ENCODE data around the gene PRKN. TPM values are rescaled to one million over a fixed set of nuclear protein-coding genes. Genes with fewer than 3 reads are reported as not detected.

The PRKN gene
- total RNA-seq, 2 donors from 2014 or later = 7.6 to 7.9 TPM

DNA sequence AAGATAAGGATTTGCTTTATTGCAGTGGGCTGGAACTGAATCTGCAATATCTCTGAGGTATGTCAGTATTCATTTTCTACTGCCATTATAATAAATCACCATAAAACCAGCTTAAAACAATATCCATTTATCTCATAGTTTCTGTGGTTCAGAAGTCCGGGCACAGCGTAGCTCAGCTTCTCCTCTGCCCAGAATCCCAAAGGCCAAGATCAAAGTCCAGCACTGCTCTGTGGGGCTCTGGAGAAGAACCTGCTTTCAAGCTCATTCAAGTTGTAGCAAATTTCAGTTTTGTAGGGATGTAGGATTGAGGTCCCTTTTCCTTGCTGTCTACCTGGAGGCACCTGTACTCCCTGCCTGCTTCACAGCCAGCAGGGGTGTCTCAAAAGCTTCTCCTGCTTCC, 1113.9 kb downstream of the PRKN start:
- no peak for DNase-seq (ENCODE audit: low spot score)
- intact Hi-C loops (cut with DNase I) = no loop called here

GRCh38 chr6:161608771-161609170, 1118.8 kb downstream of the PRKN start:
- DNase-seq (ENCODE audit: low spot score) = no peak
- intact Hi-C loops (cut with DNase I) = loop anchor here in 1 of 2 donors (10.0 kb wide), 1 partner anchor 194 kb away; no protein-coding TSS in a partner anchor

DNA sequence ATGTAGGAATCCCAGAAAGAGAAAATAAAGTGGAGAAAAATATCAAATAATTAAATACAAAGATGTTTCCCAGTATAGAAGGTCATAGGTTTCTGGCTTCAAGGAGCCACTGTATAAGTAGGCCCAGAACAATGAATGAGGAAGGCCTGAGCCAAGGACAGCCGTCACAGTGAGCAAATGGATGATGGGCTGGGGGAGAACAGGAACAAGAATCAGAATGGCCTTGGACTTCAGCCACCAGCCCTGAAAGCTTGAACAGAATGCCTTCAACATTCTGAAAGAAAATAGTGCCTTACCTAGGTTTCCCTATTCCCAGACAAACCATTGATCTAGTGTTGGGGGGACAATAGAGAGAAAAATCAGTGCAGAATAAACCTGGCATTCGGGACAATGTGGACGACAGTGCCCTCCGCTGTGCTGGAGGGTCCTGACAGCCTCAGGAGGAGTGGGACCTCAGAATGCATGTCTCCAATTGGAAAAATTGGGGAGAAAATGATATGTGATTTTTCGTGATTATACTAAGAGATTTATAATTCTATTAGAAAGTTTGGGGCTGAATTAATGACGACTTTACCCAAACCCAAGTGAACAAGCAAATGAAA, 1119.8 kb downstream of the PRKN start:
- no peak for DNase-seq (ENCODE audit: low spot score)
- intact Hi-C loops (cut with DNase I) = loop anchor here in 1 of 2 donors (10.0 kb wide), 1 partner anchor 193 kb away; no protein-coding TSS in a partner anchor

DNA sequence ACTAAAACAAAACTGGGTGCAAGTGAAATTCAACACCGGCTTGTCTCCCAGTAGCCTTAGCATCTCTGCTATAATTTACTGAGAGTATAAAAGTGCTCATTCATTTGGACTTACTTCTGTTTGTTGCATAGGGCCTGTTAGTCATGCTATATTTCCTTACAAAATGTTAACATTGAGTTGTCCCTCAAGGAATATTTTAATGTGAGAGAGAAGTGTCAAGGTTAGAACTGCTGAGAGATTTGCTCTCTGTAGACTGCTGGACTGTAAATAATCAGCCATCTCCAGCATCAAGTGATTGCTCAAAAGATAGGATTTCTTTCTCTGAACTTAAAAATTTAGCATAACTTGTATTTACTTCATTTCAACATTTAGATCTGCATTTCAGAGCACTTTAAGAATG, 1125.2 kb downstream of the PRKN start:
- intact Hi-C loops (cut with DNase I) = loop anchor here in 1 of 2 donors (10.0 kb wide), 1 partner anchor 188 kb away; no protein-coding TSS in a partner anchor
- DNase-seq (ENCODE audit: low spot score) = no peak

- intact Hi-C loops (cut with DNase I) = no loop called here
- DNase-seq (ENCODE audit: low spot score) = no peak
Measured at GRCh38 chr6:161598896-161599295, 1128.7 kb downstream of the PRKN start.

- intact Hi-C loops (cut with DNase I) = no loop called here
Measured at GRCh38 chr6:161596807-161597520, 1130.6 kb downstream of the PRKN start.

GRCh38 chr6:161594412-161594811, 1133.2 kb downstream of the PRKN start:
- intact Hi-C loops (cut with DNase I) = no loop called here
- DNase-seq (ENCODE audit: low spot score) = no peak

More at GRCh38 chr6:161596807-161597520, 1130.6 kb downstream of the PRKN start:
- DNase-seq (ENCODE audit: low spot score) = no peak

DNA sequence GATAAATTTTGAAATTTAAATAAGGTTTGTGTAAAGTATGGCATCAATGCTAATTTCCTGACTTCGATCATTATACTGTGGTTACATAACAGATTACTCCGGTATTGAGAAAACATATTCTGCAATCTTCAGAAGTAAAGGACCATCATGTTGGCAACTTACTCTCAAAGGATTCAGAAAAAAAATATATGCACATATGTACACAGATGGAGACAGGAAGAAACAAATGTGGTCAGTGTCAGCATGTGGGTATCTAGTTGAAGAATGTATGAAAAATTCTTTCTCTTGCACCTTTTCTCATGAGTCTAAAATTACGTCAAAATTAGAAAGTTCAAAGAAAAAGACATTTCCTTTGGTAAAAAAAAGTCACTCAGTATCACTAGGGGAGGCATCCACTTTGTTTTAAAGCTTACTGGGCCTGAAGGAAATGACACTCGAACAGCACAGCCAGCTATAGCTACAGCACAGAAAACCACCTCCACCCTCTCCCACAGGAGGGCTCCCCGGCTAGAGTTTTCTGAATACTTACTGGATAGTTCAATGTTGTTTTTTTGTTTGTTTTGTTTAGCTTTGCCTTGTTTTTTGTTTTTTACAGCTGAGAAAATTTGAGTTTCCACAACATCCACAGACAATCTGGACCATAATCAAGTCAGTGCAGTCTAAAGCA, 1136.5 kb downstream of the PRKN start:
- DNase-seq (ENCODE audit: low spot score) = no peak
- intact Hi-C loops (cut with DNase I) = no loop called here

- DNase-seq (ENCODE audit: low spot score) = no peak
- intact Hi-C loops (cut with DNase I) = no loop called here
Measured at GRCh38 chr6:161586887-161587286, 1140.7 kb downstream of the PRKN start.

DNA sequence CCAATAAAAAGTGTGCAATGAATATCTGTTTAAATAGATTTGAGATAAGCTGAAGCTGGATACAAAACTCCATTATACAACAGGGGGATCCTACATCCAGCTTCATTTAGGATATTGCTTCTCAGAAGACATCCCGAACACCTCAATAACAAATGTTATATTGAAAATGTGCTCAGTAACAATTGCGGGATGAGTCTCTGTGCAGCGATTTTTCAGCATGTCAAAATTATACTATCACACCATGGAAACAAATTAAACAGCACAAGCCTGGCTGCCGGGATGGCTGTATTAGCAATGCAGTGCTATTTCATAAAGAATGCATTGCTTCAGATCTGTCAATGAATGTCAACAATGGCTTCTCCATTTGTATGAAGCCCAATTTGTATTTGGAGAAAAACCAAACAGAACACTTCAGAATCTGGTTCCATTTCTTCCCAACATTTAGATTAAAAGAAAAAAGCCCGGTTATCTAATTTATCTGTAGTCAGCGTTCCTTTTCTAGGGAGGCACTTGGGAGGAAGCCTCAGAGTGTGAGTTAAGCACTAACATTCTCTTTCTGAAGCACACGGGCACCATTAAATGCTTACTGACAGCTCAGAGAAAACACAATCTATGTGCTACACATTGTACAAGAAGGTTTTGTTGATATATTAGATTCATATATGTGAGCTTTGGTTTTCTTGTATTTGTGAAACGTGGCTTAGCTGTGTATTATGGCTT, 1142.8 kb downstream of the PRKN start:
- no peak for DNase-seq (ENCODE audit: low spot score)
- intact Hi-C loops (cut with DNase I) = no loop called here

- DNase-seq (ENCODE audit: low spot score) = no peak
- intact Hi-C loops (cut with DNase I) = no loop called here
Measured at GRCh38 chr6:161584051-161584450, 1143.5 kb downstream of the PRKN start.

- no peak for DNase-seq (ENCODE audit: low spot score)
- intact Hi-C loops (cut with DNase I) = no loop called here
Measured at GRCh38 chr6:161583584-161583983, 1144.0 kb downstream of the PRKN start.

DNA sequence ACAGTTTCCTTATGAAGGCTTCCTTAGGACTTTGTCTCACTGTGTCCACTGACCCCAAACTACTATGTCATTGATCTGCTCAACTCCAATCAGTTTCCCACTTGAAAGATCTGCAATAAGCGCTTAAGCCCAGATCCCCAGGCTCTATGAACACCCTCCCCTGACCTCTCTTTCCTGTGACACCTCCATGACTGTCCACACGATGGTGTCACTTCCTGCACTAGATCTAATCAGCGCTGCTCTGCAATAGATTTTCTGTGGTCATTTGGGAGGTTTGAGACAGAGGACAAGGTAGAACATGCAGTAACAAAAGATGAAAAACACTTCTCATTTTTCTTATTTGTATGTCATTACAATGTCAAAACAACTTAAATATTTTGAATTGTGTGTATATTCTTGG, 1149.1 kb downstream of the PRKN start:
- no peak for DNase-seq (ENCODE audit: low spot score)
- intact Hi-C loops (cut with DNase I) = no loop called here

DNA sequence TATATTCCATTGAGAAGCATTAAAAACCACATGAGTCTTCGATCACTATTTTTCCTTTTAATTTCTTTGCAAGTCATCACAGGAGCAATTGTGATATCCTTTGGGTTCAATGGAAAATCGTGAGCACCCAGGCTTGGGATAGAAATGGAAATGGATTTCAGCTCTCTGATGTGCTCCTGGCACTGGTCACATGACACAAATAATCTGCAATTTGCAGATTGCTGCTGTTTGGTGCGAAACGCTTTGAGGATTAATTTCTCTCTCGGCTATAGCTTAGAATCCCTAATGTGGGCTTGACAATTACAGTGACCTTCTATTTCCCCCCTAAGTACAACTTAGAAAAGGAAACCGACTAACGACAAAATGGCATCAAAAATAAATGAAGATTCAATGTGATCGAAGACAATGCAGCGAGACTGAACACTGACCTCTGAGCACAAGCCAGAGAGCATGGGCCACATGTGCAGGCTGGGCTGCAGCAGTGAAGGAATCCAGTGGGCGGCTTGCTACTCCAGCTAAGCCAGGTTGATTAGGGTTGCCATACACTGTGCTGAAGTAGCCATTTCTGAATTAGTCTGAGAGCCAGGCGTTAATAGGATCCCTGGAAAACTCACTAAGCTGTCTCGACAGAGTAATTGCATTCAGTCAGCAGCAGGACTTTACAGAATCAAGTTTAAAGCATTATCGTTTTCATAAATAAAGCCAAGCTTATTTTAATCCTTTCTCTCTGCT, 1151.9 kb downstream of the PRKN start:
- intact Hi-C loops (cut with DNase I) = no loop called here

GRCh38 chr6:161568885-161569456, 1158.6 kb downstream of the PRKN start:
- intact Hi-C loops (cut with DNase I) = no loop called here
- DNase-seq (ENCODE audit: low spot score) = no peak

More for the DNA sequence above, 1151.9 kb downstream of the PRKN start:
- no peak for DNase-seq (ENCODE audit: low spot score)

DNA sequence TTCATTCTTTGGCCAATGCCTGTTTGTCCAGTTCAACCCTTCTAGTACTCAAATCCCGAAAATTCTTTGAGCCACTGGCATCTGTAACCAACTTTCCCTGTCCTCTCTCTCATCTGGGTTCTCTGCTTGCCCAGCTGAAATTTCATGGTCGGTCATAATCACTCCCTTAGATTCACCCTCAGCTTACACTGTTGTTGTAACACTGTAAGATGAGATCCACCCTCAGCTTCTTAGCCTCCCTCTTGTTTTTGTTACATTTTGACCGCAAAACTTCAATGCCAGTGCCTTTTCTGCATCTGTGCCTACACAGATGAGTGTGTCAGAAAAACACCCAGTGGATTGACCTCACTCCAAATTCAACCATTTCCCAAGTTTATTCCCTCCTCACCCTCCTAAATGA, 1162.6 kb downstream of the PRKN start:
- DNase-seq (ENCODE audit: low spot score) = no peak
- intact Hi-C loops (cut with DNase I) = no loop called here

- intact Hi-C loops (cut with DNase I) = no loop called here
- DNase-seq (ENCODE audit: low spot score) = no peak
Measured at GRCh38 chr6:161561908-161562307, 1165.7 kb downstream of the PRKN start.

DNA sequence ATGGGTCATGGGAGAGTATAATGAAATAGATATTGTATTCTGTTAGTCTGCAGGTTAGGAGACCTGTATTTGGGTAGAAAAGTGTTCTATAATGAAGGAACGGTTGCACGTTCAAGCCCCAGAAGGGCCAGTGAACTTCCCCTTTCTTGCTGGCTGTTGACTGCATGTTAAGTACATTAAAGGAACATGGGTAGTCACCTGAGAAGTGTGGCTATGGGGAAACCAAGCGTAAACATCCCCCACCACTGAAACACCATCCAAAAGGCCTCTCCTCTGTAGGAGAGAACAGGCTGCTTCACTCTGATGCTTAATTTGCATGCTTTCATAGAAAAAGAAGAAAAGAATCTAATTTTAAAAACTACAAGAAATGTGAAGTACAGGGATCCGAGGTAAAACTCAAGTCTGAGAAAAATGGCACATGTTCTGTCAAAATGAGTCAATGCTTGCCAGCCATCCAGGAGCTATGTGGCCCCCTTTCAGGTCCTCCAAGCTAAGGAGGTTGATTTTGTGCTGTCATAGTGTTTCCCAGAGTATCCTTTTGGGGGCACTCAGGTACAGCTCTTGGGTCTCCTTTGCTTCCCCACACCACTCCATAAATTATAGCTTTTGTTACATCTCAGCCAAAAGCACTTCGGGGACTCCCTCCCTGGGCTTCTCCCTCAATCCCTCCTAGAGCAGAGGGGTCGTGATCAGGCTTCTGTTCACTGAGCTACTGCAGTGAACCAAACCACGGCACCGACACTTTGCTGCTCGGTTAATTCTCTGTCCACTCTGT, 1170.0 kb downstream of the PRKN start:
- DNase-seq (ENCODE audit: low spot score) = no peak
- intact Hi-C loops (cut with DNase I) = no loop called here
